Stimulated activated CD4-positive, alpha-beta T cell treated with anti-CD3 and anti-CD28 coated beads, Interleukin-4, amount 100 ng/mL, for 1 hour (primary cell): ENCODE measurements around the gene NTM.

ENCODE experiments used
- DNase-seq: peaks from one replicate; pipeline ENCODE4 v3.0.0-alpha.2; 2020

The NTM gene

GRCh38 chr11:131653260-131653659 is 282.8 kb downstream of the NTM start:
- no peak for DNase-seq

GRCh38 chr11:131654849-131655248 is 284.4 kb downstream of the NTM start:
- DNase-seq, result no peak

- DNase-seq, result no peak
Observed at GRCh38 chr11:131656179-131656838, 285.9 kb downstream of the NTM start.

GRCh38 chr11:131656839-131657211 is 286.4 kb downstream of the NTM start:
- no peak for DNase-seq

DNA sequence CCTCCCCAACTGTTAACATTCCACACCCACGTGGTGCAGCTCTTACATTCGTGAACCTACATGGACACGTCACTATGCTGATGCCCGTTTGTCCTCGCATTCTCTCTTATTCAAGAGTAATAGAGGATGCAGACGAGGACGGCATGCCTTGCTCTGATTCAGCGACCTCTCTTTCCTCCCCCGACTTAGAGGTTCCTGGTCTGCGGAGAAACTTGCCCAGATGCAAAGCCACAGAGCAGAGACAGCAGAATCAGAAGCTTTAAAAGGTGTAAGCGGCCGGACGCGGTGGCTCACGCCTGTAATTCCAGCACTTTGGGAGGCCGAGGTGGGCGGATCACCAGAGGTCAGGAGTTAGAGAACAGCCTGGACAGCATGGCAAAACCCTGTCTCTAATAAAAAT is 288.0 kb downstream of the NTM start:
- no peak for DNase-seq

DNA sequence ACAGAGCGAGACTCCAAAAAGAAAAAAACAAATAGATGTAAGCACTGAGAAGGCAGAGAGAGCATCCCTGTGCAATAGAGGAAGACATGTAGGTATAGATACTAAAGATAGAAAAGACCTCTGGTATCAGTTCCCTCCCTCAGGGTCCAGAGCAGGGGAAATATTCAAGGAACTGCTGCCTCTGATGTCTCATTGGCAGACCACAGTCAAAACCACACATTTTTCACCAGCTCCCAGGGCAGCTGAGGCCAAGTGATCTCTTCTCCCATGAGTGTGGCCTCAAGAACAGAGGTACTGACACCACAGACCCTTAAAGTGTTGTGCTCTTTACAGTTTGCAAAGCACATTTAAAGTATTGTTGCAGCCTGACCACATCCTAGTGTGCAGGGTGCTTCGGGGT is 288.5 kb downstream of the NTM start:
- no peak for DNase-seq

DNA sequence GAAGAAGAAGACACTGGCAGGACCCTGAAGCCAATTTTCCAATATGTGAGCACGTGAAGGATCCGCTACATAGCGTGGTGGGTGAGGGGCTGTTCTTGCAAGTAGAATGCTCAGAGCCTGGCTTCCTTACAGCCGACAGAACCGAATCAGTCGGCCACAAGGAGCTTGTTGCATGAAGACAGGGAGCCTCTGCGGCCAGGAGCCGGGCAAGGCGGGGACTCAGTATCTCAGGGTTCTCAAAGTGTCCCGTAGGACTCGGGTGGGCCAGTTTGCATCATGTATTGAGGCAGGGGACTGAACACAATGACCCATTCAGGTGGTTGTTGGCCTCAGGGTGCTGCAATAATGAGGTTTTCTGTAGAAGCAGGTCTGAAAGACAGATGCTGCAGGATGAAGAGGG is 289.5 kb downstream of the NTM start:
- no peak for DNase-seq

DNA sequence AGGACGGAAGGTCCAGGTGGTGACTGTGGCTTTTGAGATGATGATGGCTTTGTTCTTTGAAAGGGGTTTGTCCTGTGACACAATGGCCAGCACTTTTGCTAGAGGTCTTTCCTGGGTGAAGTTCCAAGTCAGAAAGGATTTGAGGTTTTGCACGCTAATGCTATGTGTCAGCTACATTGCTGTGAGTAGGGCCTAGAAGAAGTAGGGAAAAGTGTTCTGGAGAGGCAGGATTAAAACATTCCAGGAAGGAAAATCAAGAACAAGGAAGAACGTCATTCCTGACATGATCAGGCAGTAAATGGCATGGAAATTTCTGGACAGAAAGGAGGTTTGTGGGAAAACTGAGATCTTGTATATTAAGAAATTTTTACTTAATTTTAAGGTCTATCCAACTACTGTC is 290.7 kb downstream of the NTM start:
- no peak for DNase-seq

- DNase-seq, result no peak
Observed at GRCh38 chr11:131662317-131662972, 292.0 kb downstream of the NTM start.

GRCh38 chr11:131662993-131663392 is 292.6 kb downstream of the NTM start:
- no peak for DNase-seq

DNA sequence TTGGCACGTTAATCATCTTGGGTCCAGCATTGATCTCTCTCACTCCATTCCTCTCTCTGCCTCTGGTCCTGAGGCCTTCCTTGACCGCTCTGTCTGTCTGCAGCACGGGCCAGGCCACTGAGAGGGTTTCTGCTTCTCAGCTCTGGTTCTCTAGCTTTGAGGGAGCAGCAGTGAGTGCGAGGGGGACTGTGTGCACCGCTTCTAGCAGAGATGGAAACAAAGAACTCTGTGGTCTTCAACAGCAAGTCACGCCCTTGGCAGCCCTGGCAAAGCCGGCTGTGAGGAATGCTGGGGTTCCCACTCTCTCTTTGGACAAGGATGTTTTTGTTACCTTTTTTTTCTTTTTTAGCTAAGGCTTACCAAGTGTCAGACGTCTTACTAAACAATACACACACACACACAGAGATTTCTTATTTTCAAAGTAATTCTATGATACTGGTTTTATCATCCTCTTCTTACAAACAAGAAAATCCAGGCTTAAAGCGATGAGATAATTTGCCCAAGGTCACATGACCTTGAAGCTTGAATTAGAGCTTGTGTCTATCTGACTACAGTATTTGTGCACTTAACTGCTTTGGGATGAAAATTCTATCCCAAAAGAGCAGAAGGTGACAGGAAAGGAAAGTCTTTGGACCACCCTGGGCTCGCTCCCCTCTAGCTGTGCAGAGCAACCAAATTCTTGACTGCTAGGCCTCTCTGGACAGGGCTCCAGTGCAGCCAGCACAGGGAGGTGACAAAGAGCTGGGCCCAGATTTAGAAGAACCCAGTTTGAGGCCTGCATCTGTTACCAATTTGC is 293.2 kb downstream of the NTM start:
- DNase-seq, result no peak

- DNase-seq, result no peak
Observed at GRCh38 chr11:131664293-131664692, 293.9 kb downstream of the NTM start.

DNA sequence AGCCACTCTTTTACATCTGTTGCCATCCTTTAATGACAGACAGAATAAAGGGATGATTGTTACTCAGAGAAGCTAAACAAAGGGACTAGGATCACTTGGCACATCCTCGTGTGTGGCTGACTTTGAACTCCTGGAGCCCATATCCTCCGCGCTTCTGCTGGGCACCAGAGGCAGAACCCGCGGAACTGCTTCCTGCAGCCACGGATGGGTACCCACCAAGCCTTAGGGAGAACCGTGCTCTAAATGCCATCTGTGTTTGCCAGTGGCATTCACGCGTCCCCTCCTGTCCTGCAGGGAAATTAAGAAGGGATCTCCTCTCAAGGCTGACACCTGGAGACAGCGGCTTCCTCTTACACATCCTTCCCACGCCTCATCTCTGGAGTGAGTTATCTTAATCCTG is 294.4 kb downstream of the NTM start:
- no peak for DNase-seq

DNA sequence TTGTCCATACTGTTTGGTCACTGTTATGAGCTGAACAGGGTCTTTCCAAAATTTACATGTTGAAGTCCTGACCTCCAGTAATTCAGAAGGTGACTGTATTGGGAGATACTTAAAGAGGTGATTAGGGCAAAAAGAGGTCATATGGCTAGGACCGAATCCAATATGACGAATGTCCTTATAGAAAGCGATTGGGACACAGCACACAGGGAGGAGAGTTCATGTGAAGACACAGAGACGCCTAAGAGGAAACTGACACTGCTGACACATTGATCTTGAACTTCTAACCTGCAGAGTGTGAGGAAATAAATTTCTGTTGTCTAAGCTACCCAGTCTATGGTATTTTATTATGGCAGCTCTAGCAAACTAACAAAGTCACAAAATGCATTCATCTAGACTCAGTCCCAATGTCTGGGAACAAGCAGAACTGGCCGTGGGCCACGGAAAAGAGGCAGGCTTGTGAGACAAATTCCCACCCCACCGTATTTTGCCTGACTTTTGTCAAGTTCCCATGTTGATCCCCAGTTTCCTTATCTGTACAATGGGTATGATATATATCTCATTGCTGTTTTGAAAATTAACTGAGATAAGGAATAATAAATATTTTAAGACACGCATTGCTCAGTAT is 295.0 kb downstream of the NTM start:
- no peak for DNase-seq

- no peak for DNase-seq
Observed at GRCh38 chr11:131666006-131666405, 295.6 kb downstream of the NTM start.

GRCh38 chr11:131666617-131667016 is 296.2 kb downstream of the NTM start:
- DNase-seq, result no peak

DNA sequence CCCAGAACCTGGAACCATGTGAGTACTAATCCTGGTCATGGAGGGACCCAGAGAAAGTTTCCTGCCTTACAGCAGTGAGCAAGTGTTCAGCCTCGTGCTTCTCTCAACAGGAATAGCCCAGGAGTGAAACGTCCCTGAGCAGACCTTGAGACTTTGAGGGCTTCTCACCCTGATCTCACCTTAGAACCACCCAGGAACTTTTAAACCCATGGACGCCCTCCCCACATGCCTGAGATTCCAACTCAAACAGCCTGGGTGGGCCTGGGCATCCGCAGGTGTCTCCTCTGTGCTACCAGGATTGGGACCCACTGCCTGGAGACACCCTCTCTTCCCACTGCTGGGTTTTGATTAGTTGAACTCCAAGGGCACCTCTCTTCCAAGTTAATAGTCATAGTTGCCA is 297.2 kb downstream of the NTM start:
- no peak for DNase-seq

DNA sequence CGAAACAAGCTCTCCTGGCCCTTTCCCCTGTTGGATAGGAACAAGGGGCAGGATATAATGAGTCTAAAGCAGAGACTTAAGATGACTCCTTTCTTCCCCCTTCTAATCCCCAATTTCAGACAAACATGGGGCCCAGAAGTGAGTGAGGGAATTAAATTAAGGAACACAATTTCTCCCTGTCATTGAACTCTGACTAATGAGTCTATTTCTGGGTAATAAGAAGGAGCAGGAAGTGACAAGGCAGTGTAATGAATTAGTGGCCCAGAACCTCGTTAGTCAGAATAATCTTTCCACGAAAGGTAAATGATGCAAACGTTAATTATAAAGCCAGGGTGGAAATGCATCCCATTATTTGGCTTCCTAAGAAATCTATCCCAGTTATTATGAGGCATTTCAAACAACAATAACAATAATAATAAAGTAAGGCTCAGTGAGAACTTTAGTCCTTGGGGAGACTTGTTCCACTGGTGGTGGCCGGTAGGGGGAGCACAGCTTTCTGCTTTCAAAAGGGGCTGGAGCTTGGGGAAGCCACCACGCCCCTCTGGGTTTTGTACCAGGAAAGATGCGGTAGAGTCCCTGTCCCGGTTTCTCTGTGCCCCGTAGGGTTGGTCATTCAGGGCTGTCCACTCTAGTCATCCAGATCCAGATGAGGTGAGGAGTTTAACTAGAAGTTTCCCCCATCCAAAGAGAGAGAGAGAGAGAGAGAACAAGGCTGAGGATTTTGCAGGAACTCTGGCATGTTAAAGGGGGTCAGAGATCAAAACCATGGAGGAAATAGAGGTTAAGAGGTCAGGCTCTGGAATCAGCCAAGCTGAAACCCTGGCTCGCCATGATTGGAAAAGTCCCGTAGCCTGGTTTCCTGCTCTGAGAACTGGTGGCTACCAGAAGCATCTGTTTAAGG is 298.3 kb downstream of the NTM start:
- peak; percentile 43 for DNase-seq

GRCh38 chr11:131669401-131669780 is 299.0 kb downstream of the NTM start:
- DNase-seq, result no peak

- no peak for DNase-seq
Observed at GRCh38 chr11:131670876-131671275, 300.5 kb downstream of the NTM start.

- DNase-seq, result no peak
Observed at GRCh38 chr11:131671320-131671719, 300.9 kb downstream of the NTM start.

- no peak for DNase-seq
Observed at GRCh38 chr11:131671734-131672133, 301.3 kb downstream of the NTM start.

- DNase-seq, result no peak
Observed at GRCh38 chr11:131672191-131672590, 301.8 kb downstream of the NTM start.
